Activated CD8-positive, alpha-beta T cell treated with anti-CD3 and anti-CD28 coated beads for 36 hours (primary cell): ENCODE measurements around the gene STRN. TPM values are rescaled to one million over a fixed set of nuclear protein-coding genes. Genes with fewer than 3 reads are reported as not detected.
"Not testable (repeated sequence)": the region's sequence is repeated elsewhere in the genome, so short reads cannot be mapped to it uniquely, and the experiment has no call there.

Experiments used
- ATAC-seq: fragments of 200-7000 bp; cut with Tn5 transposase; one replicate; pipeline ENCODE4 v1.10.0; 2021; ENCODE audit warnings: mild to moderate bottlenecking, moderate library complexity
- CTCF ChIA-PET: fragments of 350-600 bp; sonication (Branson Sonifier 250); formaldehyde crosslinking; loops from one replicate; lab custom pipeline; 2021; ENCODE audit warnings: antibody characterized with exemption; lab: Charles Lee
- POLR2A ChIA-PET: fragments of 350-600 bp; sonication (Branson Sonifier 250); formaldehyde crosslinking; loops from one replicate; lab custom pipeline; 2021; ENCODE audit warnings: antibody characterized with exemption; lab: Charles Lee
- DNase-seq: peaks from one replicate; pipeline ENCODE4 v3.0.0-alpha.2; 2020
- H3K27ac Mint-ChIP-seq: one replicate; pipeline ENCODE4 v1.8.0; 2021; ENCODE audit warnings: mild to moderate bottlenecking, mixed read lengths
- H3K27me3 Mint-ChIP-seq: one replicate; pipeline ENCODE4 v1.8.0; 2021; ENCODE audit warnings: mixed read lengths
- H3K36me3 Mint-ChIP-seq: one replicate; pipeline ENCODE4 v1.8.0; 2021; ENCODE audit warnings: low read depth, mixed read lengths
- H3K4me1 Mint-ChIP-seq: one replicate; pipeline ENCODE4 v1.8.0; 2021; ENCODE audit warnings: low read depth, mixed read lengths
- H3K4me3 Mint-ChIP-seq: one replicate; pipeline ENCODE4 v1.8.0; 2021; ENCODE audit warnings: mild to moderate bottlenecking, moderate library complexity, mixed read lengths
- H3K9me3 Mint-ChIP-seq: one replicate; pipeline ENCODE4 v1.8.0; 2021; ENCODE audit warnings: mixed read lengths
- CTCF ChIP-seq: fragments of 200-600 bp; IDR thresholded peaks from one replicate; pipeline ENCODE4 v1.8.0; 2022; ENCODE audit warnings: antibody characterized with exemption, mild to moderate bottlenecking
- intact Hi-C: fragments of 100-400 bp; cut with micrococcal nuclease; formaldehyde crosslinking; loops from one replicate; pipeline ENCODE4 v1.10.0; 2022
- total RNA-seq, 2 experiments: library from RNA; stranded (reverse); gene quantifications; one replicate each; pipeline ENCODE4 v1.2.3, GENCODE V29; 2021

The STRN gene
- total RNA-seq, 2 experiments from 2014 or later, result 24.0 to 25.9 TPM

DNA sequence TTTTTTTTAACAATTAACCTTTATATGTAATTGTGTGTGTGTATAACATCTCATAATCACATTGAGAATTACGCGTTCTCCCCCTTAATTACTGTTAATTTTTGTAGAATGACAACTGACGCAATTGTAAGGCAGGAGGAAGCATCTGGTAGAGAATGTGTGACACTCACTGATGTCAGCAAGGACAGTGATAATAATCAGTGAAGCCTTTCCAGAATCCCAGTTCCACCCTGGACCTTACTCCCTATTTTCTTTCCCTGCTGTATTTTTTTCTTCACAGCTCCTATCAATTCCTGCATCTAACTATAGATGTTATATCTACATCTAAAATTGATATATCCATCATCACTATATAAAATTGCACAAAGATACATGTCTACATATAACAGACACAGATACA is 16.1 kb upstream of the STRN start:
- DNase-seq (no peak), ATAC-seq (no peak)
- intact Hi-C loops, result no loop called here
- Mint-ChIP-seq H3K4me3 (no peak overlapping the region), H3K27me3 (no peaks in the 10 kb centered on the region), H3K36me3 (peaks cover 6% of the 10 kb centered on the region), H3K9me3 (peaks cover 4% of the 10 kb centered on the region), H3K4me1 (no peaks in the 10 kb centered on the region), H3K27ac (no peak overlapping the region)
- no peak for TF ChIP-seq CTCF
- ChIA-PET CTCF (interaction anchor here (0.6 to 3.0 kb wide), 3 partner anchors 9 to 197 kb away, joined by 3 to 8 read pairs (median 3); no protein-coding TSS in a partner anchor), POLR2A (interaction anchor here (0.6 kb wide), 2 partner anchors 14 to 249 kb away, joined by 3 read pairs; no protein-coding TSS in a partner anchor)

DNA sequence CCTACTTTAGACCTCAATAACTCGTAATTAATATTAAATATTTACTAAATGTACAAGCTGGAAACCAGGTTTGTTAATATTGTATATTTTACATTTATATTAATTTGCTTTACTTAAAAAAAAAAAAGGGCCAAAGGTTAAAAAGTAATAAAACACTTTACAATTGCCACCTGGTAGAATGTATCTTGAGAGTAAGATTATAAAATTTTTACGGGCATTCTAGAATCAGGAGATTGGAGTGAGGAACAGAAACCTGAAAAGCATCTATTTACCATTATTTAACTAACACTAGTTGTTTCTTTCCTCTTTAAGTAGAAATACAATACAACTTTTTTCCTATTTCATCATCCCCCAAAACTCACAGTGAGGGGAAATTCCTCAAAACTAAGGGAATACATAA is 15.6 kb upstream of the STRN start:
- H3K27ac Mint-ChIP-seq, result no peak overlapping the region
- H3K27me3 Mint-ChIP-seq, result no peaks in the 10 kb centered on the region
- H3K4me1 Mint-ChIP-seq, result no peaks in the 10 kb centered on the region
- no peak for TF ChIP-seq CTCF
- no peak for ATAC-seq
- H3K4me3 Mint-ChIP-seq, result no peak overlapping the region
- CTCF ChIA-PET, result interaction anchor here (0.6 to 3.0 kb wide), 2 partner anchors 196 to 1643 kb away, joined by 3 to 8 read pairs; no protein-coding TSS in a partner anchor
- H3K36me3 Mint-ChIP-seq, result peaks cover 6% of the 10 kb centered on the region
- no peak for DNase-seq
- intact Hi-C loops, result no loop called here
- POLR2A ChIA-PET, result interaction anchor here (0.6 kb wide), 1 partner anchor 15 kb away, joined by 3 read pairs; no protein-coding TSS in a partner anchor
- H3K9me3 Mint-ChIP-seq, result peaks cover 4% of the 10 kb centered on the region

DNA sequence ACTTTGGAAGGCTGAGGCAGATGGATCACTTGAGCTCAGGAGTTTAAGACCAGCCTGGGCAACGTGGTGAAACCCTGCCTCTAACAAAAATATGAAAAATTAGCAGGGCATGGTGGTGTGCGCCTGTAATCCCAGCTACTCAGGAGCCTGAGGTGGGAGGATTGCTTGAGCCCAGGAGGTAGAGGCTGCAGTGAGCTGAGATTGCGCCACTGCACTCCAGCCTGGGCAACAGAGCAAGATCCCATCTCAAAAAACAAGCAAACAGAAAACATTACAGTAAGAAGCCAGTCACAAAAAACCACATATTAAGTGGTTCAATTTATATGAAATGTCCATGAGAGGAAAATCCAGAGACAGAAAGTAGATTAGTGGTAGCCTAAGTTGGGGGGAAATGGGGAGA is 12.7 kb upstream of the STRN start:
- H3K4me1 Mint-ChIP-seq, CTCF ChIA-PET, H3K4me3 Mint-ChIP-seq, ATAC-seq, H3K9me3 Mint-ChIP-seq, DNase-seq, intact Hi-C loops, H3K27ac Mint-ChIP-seq, H3K36me3 Mint-ChIP-seq, H3K27me3 Mint-ChIP-seq, POLR2A ChIA-PET: not testable (repeated sequence)

- no peak for TF ChIP-seq CTCF
- H3K36me3 Mint-ChIP-seq, result peaks cover 6% of the 10 kb centered on the region
- intact Hi-C loops, result no loop called here
- ATAC-seq (no peak), DNase-seq (no peak)
- ChIA-PET CTCF (interaction anchor here (0.6 kb wide), 1 partner anchor 35 kb away, joined by 3 read pairs; no protein-coding TSS in a partner anchor), POLR2A (no interaction called here)
- H3K27ac Mint-ChIP-seq, result no peak overlapping the region
- H3K4me3 Mint-ChIP-seq, result no peak overlapping the region
- peaks cover 4% of the 10 kb centered on the region for H3K9me3 Mint-ChIP-seq
- no peaks in the 10 kb centered on the region for H3K4me1 Mint-ChIP-seq
- no peaks in the 10 kb centered on the region for H3K27me3 Mint-ChIP-seq
These were observed 9.7 kb upstream of the STRN start for GRCh38 chr2:36976065-36976464.

DNA sequence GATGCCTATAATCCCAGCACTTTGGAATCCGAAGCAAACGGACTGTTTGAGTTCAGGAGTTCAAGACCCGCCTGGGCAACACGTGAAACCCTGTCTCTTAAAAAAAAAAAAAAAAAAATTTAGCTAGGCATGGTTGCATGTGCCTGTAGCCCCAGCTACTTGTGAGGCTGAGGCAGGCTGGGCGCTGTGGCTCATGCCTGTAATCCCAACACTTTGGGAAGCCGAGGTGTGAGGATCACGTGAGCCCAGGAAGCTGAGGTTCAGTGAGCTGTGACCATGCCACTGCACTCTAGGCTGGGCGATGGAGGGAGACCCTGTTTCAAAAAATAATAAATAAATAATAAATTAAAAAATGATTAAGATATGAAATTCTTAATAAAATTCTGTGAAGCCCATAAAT is 9.0 kb upstream of the STRN start:
- H3K36me3 Mint-ChIP-seq, result peaks cover 6% of the 10 kb centered on the region
- peaks cover 4% of the 10 kb centered on the region for H3K9me3 Mint-ChIP-seq
- no peak overlapping the region for H3K4me3 Mint-ChIP-seq
- ATAC-seq, result no peak
- no peak for DNase-seq
- ChIA-PET CTCF (interaction anchor here (1.1 kb wide), 1 partner anchor 196 kb away, joined by 3 read pairs; no protein-coding TSS in a partner anchor), POLR2A (no interaction called here)
- no peaks in the 10 kb centered on the region for H3K4me1 Mint-ChIP-seq
- H3K27me3 Mint-ChIP-seq, result no peaks in the 10 kb centered on the region
- H3K27ac Mint-ChIP-seq, result no peak overlapping the region
- intact Hi-C loops, result no loop called here
- no peak for TF ChIP-seq CTCF
